Activated naive CD4-positive, alpha-beta T cell treated with anti-CD3 and anti-CD28 coated beads for 36 hours (primary cell): ENCODE data around the gene THSD7A. TPM values are rescaled to one million over a fixed set of nuclear protein-coding genes. Genes with fewer than 3 reads are reported as not detected.

Experiments
- CTCF ChIA-PET: fragments of 350-600 bp; sonication (Branson Sonifier 250); formaldehyde crosslinking; loops from one replicate; lab custom pipeline; 2021; ENCODE audit warnings: antibody characterized with exemption; lab: Charles Lee
- DNase-seq: peaks from one replicate; pipeline ENCODE4 v3.0.0-alpha.2; 2020
- H3K27ac Mint-ChIP-seq: one replicate; pipeline ENCODE4 v1.8.0; 2021; ENCODE audit warnings: mild to moderate bottlenecking, mixed read lengths
- H3K27me3 Mint-ChIP-seq: one replicate; pipeline ENCODE4 v1.8.0; 2021; ENCODE audit warnings: low read depth, mixed read lengths
- H3K36me3 Mint-ChIP-seq: one replicate; pipeline ENCODE4 v1.8.0; 2021; ENCODE audit warnings: low read depth, mixed read lengths
- H3K4me1 Mint-ChIP-seq: one replicate; pipeline ENCODE4 v1.8.0; 2021; ENCODE audit warnings: low read depth, mixed read lengths
- H3K4me3 Mint-ChIP-seq: one replicate; pipeline ENCODE4 v1.8.0; 2021; ENCODE audit warnings: mild to moderate bottlenecking, moderate library complexity, mixed read lengths
- H3K9me3 Mint-ChIP-seq: one replicate; pipeline ENCODE4 v1.8.0; 2021; ENCODE audit warnings: mixed read lengths
- intact Hi-C: fragments of 100-400 bp; cut with micrococcal nuclease; formaldehyde crosslinking; loops from one replicate; pipeline ENCODE4 v1.15.1; 2023
- total RNA-seq, 2 experiments: library from RNA; stranded (reverse); gene quantifications; one replicate each; pipeline ENCODE4 v1.2.3, GENCODE V29; 2021

Gene THSD7A
- total RNA-seq, 2 experiments from 2014 or later: not detected

GRCh38 chr7:11743548-11743947 lies 88.5 kb downstream of the THSD7A start:
- no peak for DNase-seq
- CTCF ChIA-PET: no interaction called here
- Mint-ChIP-seq H3K27ac (no peak overlapping the region), H3K27me3 (no peaks in the 10 kb centered on the region), H3K9me3 (no peaks in the 10 kb centered on the region), H3K4me1 (no peaks in the 10 kb centered on the region), H3K36me3 (no peaks in the 10 kb centered on the region), H3K4me3 (no peak overlapping the region)
- intact Hi-C loops: no loop called here

DNA sequence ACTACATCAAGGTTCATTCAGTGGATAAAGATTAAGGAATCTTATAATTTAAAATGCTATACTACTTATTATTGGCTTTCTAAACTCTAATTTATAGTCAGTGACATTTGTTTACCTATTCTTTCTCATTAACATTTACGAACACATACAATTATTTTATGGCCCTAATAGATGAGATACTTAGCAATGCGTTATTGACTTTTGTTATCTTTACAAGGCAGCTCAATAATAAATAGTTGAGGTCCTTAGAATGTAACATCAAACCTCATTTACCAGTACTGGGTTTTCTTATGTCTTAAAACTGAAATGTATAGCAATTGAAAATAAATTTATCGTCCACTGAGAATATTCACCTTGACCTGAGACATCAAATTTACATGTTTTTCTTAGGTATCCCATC lies 89.0 kb downstream of the THSD7A start:
- Mint-ChIP-seq H3K36me3 (no peaks in the 10 kb centered on the region), H3K4me1 (no peaks in the 10 kb centered on the region), H3K9me3 (no peaks in the 10 kb centered on the region), H3K27ac (no peak overlapping the region), H3K4me3 (no peak overlapping the region), H3K27me3 (no peaks in the 10 kb centered on the region)
- CTCF ChIA-PET: interaction anchor here (0.6 to 0.7 kb wide), 2 partner anchors 63 to 182 kb away, joined by 3 read pairs; no protein-coding TSS in a partner anchor
- intact Hi-C loops: no loop called here
- no peak for DNase-seq

GRCh38 chr7:11742496-11742895 lies 89.5 kb downstream of the THSD7A start:
- DNase-seq: no peak
- CTCF ChIA-PET: interaction anchor here (0.6 to 0.7 kb wide), 2 partner anchors 64 to 182 kb away, joined by 3 read pairs; no protein-coding TSS in a partner anchor
- intact Hi-C loops: no loop called here
- Mint-ChIP-seq H3K36me3 (no peaks in the 10 kb centered on the region), H3K9me3 (no peaks in the 10 kb centered on the region), H3K27me3 (no peaks in the 10 kb centered on the region), H3K27ac (no peak overlapping the region), H3K4me1 (no peaks in the 10 kb centered on the region), H3K4me3 (no peak overlapping the region)

GRCh38 chr7:11737723-11738122 lies 94.3 kb downstream of the THSD7A start:
- Mint-ChIP-seq H3K4me3 (no peak overlapping the region), H3K9me3 (no peaks in the 10 kb centered on the region), H3K27me3 (no peaks in the 10 kb centered on the region), H3K36me3 (no peaks in the 10 kb centered on the region), H3K27ac (no peak overlapping the region), H3K4me1 (no peaks in the 10 kb centered on the region)
- intact Hi-C loops: no loop called here
- no peak for DNase-seq
- CTCF ChIA-PET: no interaction called here

GRCh38 chr7:11732207-11732606 lies 99.8 kb downstream of the THSD7A start:
- Mint-ChIP-seq H3K9me3 (no peaks in the 10 kb centered on the region), H3K36me3 (no peaks in the 10 kb centered on the region), H3K4me1 (no peaks in the 10 kb centered on the region)

DNA sequence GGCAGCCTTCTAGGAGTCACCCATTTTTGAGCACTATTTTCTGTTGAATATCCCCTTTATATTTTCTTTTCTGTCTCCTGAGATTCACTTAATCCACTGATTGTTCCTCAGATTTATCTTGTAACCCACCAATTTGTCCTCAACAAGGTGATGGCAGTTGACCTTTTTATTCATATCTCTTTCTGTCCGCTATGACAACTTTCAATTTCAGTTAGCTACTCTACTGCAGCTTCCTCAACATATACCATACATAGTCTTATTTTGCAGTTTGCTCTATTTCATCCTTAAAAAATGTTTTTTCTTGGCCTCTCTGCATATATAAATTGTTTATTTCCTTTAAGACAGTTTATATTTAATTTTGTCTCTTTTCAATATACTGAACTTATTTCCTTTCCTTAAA lies 101.3 kb downstream of the THSD7A start:
- Mint-ChIP-seq H3K36me3 (no peaks in the 10 kb centered on the region), H3K4me1 (no peaks in the 10 kb centered on the region), H3K27me3 (no peaks in the 10 kb centered on the region), H3K27ac (no peak overlapping the region), H3K9me3 (no peaks in the 10 kb centered on the region), H3K4me3 (no peak overlapping the region)
- no peak for DNase-seq
- CTCF ChIA-PET: no interaction called here
- intact Hi-C loops: no loop called here

More at GRCh38 chr7:11732207-11732606, 99.8 kb downstream of the THSD7A start:
- no peak overlapping the region for H3K4me3 Mint-ChIP-seq
- CTCF ChIA-PET: no interaction called here
- no peak for DNase-seq
- H3K27me3 Mint-ChIP-seq: no peaks in the 10 kb centered on the region
- intact Hi-C loops: no loop called here
- H3K27ac Mint-ChIP-seq: no peak overlapping the region

DNA sequence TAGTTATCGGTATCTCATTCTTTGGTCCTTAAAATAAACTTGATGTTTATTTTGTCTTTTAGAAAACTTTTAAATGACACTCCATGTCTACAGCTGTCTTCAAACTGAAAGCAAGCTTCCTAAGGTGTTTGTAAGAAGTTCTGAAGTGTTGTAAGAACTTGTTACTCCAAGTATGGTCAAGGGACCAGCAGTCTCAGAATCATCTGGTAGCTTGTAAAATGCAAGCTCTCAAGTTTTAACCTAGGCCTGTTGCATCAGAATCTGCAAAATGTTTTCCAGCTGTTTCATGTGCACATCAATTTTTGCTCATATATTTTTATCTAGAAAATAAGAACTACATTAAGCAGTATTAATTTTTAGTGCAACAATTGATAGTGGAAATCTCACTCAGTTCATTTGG lies 104.1 kb downstream of the THSD7A start:
- Mint-ChIP-seq H3K4me1 (no peaks in the 10 kb centered on the region), H3K9me3 (no peaks in the 10 kb centered on the region), H3K4me3 (no peak overlapping the region), H3K36me3 (no peaks in the 10 kb centered on the region), H3K27me3 (no peaks in the 10 kb centered on the region), H3K27ac (no peak overlapping the region)
- CTCF ChIA-PET: no interaction called here
- intact Hi-C loops: no loop called here
- DNase-seq: no peak

GRCh38 chr7:11726794-11727155 lies 105.2 kb downstream of the THSD7A start:
- intact Hi-C loops: no loop called here
- Mint-ChIP-seq H3K4me1 (no peaks in the 10 kb centered on the region), H3K27ac (no peak overlapping the region), H3K27me3 (no peaks in the 10 kb centered on the region), H3K9me3 (no peaks in the 10 kb centered on the region), H3K36me3 (no peaks in the 10 kb centered on the region), H3K4me3 (no peak overlapping the region)
- CTCF ChIA-PET: no interaction called here
- DNase-seq: no peak

DNA sequence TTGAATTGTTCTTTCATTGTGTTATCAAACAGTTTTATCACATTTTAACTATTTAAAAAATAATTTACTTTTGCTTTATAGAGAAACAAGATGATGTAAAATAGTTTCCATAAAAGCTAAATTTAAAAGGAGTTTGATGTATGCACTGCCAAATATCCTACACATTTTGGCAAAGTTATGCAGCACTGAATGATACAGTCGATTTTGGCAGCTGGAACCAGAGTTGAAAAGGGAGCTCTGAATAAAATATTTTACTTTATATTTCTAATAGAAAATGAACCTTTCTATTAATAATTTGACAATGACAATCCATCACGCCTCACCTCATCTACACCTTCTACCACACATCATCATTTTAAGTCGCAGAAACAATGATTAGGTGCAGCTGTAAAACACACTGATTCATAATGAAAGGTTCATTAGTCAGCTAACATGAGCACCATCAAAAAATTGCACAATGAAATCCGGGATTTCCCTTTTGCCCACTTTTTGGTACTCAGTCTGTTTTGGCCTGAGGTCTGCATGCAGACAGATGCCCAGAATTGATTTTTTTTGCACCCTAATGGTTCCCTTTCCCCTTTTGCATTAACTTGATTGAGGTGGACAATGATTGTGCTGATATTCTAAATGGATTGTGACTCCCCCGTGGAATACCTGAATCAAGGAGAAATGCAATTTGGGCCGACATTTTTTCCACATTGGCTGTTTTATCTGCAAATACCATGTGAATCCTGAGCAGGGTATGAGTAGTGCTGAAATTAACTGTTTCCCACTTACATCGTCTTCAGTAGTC lies 105.8 kb downstream of the THSD7A start:
- H3K27me3 Mint-ChIP-seq: no peaks in the 10 kb centered on the region
- CTCF ChIA-PET: no interaction called here
- no peaks in the 10 kb centered on the region for H3K9me3 Mint-ChIP-seq
- no peak for DNase-seq
- no peak overlapping the region for H3K4me3 Mint-ChIP-seq
- H3K36me3 Mint-ChIP-seq: no peaks in the 10 kb centered on the region
- intact Hi-C loops: no loop called here
- H3K4me1 Mint-ChIP-seq: no peaks in the 10 kb centered on the region
- H3K27ac Mint-ChIP-seq: no peak overlapping the region

DNA sequence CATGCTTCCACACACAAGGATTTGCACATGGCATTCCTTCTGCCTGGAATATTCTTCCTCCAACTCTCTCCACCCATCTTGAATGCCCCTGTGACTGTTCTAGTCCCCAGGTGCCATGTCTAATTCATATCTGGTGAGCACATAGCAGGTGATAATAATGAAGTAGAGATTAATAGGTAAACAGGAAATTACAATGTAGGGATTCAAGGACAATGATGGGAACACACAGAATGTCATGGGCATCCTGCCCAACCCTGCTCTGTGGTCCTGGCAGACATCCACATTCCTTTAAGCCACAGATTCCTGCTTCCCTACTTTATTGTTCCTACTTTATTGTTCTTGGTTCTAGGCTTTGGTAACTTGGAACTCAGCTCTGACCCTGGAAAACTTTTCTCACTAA lies 115.8 kb downstream of the THSD7A start:
- CTCF ChIA-PET: no interaction called here
- intact Hi-C loops: no loop called here
- no peaks in the 10 kb centered on the region for H3K36me3 Mint-ChIP-seq
- no peaks in the 10 kb centered on the region for H3K9me3 Mint-ChIP-seq
- H3K4me1 Mint-ChIP-seq: no peaks in the 10 kb centered on the region
- no peak for DNase-seq
- H3K27me3 Mint-ChIP-seq: no peaks in the 10 kb centered on the region
- H3K4me3 Mint-ChIP-seq: no peak overlapping the region
- H3K27ac Mint-ChIP-seq: no peak overlapping the region

GRCh38 chr7:11714676-11715075 lies 117.3 kb downstream of the THSD7A start:
- Mint-ChIP-seq H3K4me1 (no peaks in the 10 kb centered on the region), H3K27ac (no peak overlapping the region), H3K4me3 (no peak overlapping the region), H3K27me3 (no peaks in the 10 kb centered on the region), H3K36me3 (no peaks in the 10 kb centered on the region), H3K9me3 (no peaks in the 10 kb centered on the region)
- CTCF ChIA-PET: no interaction called here
- no peak for DNase-seq
- intact Hi-C loops: no loop called here

GRCh38 chr7:11714205-11714604 lies 117.8 kb downstream of the THSD7A start:
- H3K9me3 Mint-ChIP-seq: no peaks in the 10 kb centered on the region
- no peaks in the 10 kb centered on the region for H3K36me3 Mint-ChIP-seq
- no peak overlapping the region for H3K4me3 Mint-ChIP-seq
- no peaks in the 10 kb centered on the region for H3K27me3 Mint-ChIP-seq
- CTCF ChIA-PET: no interaction called here
- no peak for DNase-seq
- H3K27ac Mint-ChIP-seq: no peak overlapping the region
- intact Hi-C loops: no loop called here
- no peaks in the 10 kb centered on the region for H3K4me1 Mint-ChIP-seq

DNA sequence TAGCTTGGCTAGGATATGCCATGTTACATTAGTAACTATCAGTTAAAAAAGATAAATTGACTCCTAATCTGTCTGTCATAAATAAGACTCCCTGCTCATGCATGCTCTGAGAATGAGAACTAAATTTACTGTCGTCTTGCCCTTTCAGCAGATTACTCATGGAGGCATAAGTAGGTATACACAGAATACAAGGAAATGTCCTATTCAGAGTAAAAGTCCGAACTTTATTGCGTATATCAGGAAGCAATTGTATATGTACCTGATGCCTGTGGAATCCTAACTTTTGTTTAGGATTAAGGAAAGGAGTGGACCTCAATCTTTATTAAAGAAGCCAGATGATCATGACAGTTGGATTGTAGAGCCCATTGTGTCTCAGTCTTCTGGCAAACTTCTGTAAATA lies 118.6 kb downstream of the THSD7A start:
- H3K27me3 Mint-ChIP-seq: no peaks in the 10 kb centered on the region
- H3K9me3 Mint-ChIP-seq: no peaks in the 10 kb centered on the region
- H3K4me3 Mint-ChIP-seq: no peak overlapping the region
- no peaks in the 10 kb centered on the region for H3K4me1 Mint-ChIP-seq
- CTCF ChIA-PET: no interaction called here
- H3K36me3 Mint-ChIP-seq: no peaks in the 10 kb centered on the region
- H3K27ac Mint-ChIP-seq: no peak overlapping the region
- no peak for DNase-seq
- intact Hi-C loops: no loop called here
